HT1080 (cell line): ENCODE measurements around the gene COPS3. TPM values are rescaled to one million over a fixed set of nuclear protein-coding genes. Genes with fewer than 3 reads are reported as not detected.

ENCODE experiments used
- DNase-seq: peaks from one replicate; pipeline ENCODE4 v3.0.0-alpha.2; 2015; ENCODE audit warnings: low read depth
- polyA plus RNA-seq, 2 experiments: library from polyadenylated mRNA; depleted of rRNA; stranded (reverse); fragments of >200 nt; gene quantifications; 2 replicates each; pipeline ENCODE4 v1.2.3, GENCODE V29; 2015
- total RNA-seq: library from RNA; depleted of rRNA; stranded (reverse); fragments of >200 nt; shearing (Covaris generic); gene quantifications from 2 replicates; pipeline ENCODE4 v1.2.3, GENCODE V29; 2014; rRNA removed

COPS3 gene
- 154 and 183 TPM in 2 replicates for total RNA-seq
- 126 and 134 TPM in 2 replicates for polyA plus RNA-seq (2015; cell fraction: cytosol; rRNA removed)
- polyA plus RNA-seq (2015; cell fraction: nucleus; rRNA removed): 102 and 104 TPM in 2 replicates

DNA sequence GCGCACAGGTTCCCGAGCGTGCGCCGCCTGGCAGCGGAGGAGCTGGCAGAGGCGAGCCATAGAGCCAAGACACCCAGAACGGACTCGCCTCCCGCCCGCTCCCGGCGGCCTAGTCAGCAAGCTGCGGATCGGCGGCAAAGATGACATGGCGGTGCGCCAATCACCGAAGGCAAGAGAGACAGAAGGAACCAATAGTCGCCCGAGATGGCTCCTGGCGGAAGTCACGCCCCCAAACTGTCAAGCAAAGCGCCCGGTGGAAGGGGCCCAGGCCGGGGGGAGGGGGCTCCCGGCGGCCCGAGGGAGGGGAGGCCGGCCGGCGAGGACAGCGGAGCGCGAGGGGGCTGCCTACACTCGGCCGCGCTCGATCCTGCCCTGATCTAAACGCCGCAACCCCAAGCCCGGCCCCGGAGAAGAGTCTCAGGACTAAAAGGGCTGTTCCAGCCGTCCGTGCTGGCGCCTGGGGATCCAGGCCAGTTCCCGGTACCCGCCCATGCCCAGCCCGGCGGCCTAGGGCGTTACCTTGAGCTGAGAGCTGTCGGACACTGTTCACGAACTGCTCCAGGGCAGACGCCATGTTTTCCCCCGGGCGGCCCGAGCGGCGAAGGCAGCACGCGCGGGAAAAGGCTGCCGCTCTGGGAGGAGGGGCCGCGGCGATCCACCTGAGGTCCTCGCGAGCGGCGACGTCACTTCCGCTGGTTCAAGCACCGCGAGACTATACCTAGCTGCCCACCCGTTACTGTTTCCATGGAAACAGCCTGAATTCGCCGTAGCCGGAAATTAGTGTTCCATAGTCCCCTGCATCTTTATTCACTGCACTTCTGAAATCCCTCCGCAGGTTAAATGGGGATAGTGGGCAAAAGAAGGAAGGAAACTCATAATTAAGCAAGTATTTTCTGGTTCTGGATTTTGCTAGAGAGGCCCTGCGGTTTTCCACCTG is at the start of gene COPS3:
COPS3 (minus strand) TSS at position 634 of the 937 bp plus-strand sequence; CDS start at position 574, 60 bp downstream.
- DNase-seq: peak; percentile 94

DNA sequence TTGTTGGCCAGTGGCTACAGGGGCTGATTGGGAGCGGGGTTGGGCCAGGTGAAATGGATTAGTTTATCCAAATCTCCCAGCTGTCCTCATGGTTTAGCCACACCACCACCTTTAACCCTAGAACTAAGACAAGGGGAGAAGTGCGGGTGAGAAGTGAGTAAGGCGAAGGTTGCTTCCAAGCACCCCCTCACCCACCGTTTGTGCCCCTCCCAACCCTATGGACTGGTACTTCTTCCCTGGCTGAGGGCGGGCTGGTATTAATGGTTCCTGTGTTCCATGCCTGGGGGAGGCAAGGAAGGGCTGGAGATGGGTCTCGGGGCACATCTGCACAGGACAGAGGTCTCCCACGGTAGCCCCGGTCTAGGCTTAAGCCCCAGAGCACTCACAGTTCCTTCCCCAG is 47.2 kb upstream of the COPS3 start:
- DNase-seq: no peak

DNA sequence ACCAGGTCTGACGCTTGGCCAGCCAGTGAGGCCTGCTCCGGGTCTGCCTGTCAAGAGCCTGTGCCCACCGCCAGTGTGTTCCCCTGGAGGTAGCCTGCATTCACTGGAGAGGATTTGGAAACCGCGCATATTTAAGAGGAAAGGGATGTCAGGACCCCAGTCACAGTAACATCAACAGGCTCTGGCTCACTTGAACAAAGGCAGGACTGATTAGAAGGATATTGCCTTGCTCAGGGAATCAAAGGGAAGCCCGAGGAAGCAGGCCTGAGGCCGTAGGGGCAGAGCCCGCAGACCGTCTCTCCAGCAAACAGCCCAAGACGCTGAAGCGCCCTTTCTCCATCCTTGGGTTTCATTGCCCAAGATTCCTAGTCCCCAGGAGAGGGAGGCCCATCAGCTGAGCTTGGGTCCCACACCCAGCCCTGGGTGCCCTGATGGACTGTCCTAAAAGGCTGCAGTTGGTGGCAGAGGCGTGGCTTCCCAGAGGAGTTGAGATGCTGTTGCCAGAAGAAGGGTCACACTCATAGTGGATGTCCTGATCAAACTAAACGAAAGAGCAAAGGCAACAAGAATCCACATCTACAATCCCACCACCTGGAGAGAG is 45.3 kb upstream of the COPS3 start:
- DNase-seq: no peak

DNA sequence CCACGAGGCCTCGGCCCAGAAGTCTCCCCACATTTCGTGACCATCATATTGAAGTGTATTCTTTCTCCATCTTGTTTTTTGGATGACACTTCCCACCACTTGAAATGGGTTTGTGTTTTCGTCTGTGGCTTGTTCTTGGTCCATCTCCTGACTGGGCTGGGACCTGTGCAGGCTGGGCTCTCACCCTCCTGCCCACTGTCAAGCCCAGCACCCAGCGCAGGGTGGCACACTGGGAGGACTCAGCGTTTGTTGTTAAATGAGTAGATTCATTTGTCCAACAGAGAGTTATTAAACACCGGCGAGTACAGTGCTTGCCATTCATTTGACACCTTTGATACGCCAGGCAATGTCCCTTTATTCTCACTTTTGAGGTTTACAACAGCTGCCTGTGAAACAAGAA is 44.8 kb upstream of the COPS3 start:
- no peak for DNase-seq

DNA sequence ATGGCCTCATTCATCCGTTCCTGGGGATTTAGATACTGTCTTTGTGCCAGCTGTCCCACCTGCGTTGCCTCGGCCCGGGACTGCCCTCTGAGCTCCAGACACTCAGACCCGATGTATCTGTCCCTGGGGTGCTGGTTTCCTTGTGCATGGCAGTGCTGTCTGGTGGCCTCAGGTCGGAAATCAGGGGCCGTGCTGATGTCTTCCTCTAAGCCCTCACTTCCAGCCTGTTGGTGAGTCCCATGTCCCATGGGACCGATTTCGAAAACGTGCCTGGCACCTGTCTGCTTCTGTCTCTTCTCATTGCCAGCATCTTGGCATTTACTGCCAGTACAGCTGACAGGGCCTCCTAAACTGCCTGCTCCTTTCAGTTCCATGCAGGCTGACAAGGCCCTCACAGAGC is 44.2 kb upstream of the COPS3 start:
- DNase-seq: no peak

DNA sequence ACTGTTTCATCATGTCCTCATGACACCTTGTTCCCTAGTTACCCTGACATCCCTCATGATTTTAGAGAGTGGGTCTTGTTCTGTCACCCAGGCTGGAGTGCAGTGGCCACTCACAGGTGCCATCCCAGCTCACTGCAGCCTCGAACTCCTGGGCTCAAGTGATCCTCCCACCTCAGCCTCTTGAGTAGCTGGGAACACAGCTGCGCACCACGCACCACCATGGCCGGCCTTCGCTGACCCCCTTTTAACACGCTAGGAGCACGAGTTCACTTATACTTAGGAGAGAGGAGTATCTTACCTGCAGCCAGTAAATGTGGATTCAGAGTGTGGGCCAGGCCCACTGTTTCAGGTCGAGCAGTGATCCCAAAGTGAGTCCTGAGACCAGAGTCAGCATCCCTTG is 43.6 kb upstream of the COPS3 start:
- DNase-seq: no peak

DNA sequence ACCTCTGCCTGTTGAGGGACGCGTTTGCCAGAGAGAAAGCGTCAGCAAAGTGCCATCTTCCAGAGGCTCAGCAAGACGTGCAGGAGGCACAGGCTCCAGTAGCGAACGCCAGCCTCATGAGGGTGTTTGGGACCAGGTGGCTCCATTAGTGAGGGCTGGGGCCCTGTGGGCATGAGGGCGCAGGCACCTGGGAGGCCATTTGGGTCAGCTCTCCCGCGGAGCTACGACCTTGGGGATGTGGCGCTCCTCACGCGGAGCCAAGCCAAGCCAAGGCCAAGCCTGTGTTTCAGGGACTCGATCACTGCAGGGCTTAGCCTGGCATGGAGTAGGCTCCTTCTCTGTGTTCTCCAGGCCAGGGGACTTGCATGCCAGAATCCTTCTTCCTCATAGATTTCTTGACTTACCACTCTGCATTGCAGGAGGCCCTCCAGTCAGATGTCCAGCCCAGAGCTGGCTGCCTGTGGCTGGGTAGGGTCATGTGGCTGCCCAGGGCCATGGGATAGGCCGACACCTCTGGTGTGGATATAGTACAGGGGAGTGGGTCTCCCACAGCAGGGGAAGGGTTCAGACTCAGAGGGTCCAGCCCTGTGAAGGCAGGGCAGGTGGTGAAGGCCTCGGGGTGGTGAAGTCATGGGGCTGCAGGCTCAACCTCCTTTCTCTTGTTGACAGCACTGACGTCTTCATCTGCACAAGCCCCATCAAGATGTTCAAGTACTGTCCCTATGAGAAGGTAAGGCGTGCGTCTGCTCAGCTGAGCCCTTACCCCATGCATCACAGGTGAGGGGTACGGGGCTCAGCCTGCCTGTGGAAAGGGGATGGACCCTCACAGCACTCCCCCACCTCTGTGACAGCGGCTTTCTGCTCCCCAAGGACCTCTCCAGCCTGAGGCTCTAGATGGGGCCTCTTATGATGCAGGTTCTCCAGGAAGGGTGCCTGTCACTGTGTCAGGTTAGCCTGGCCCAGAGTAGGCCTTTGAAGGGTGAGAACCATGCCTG is 41.8 kb upstream of the COPS3 start:
- no peak for DNase-seq

DNA sequence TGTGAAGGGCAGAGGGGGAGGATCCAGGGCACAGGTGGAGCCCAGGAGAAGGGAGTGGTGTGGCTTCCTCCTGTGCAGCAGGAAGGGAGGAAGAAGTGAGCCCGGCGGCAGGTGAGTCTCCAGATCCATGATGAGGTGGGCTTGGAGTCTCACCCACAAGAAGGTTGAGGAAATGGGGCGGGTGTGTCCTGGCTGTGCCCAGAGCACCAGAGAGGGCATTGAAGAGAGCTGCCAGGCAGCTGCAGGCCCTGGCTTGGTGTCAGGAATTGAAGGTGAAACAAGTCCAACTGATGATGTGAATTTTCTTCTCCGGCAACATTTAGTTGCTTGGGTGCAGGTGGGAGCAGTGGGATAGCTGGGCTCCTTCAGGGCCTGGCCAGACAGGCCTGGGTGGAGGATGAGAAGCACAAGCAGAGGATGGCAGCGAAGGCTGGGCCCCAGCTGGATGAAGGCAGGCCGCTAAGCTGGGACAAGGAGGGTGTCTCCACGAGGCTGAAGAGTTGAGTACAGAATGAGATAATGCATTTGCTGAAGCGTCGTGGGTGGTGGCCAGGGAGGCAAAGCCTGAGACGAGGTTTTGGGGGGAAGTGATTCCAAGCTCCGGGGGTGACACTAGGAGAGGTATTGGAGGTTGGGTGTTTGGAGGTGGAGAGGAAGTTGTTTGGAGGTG is 40.4 kb upstream of the COPS3 start:
- no peak for DNase-seq

DNA sequence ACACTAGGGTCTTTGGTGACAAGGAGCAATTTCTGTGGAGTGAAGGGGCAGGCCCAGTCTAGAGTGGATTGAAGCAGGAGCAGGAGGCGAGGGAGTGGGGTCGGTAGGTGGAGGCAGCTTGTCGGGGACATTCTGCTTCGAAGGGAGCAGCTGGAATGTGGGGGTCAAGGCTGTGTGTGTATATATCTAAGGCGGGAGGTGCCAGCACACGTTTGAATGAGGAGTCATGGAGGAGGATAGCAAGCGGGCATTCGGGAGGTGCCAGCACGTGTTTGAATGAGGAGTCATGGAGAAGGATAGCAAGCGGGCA is 39.8 kb upstream of the COPS3 start:
- DNase-seq: no peak

DNA sequence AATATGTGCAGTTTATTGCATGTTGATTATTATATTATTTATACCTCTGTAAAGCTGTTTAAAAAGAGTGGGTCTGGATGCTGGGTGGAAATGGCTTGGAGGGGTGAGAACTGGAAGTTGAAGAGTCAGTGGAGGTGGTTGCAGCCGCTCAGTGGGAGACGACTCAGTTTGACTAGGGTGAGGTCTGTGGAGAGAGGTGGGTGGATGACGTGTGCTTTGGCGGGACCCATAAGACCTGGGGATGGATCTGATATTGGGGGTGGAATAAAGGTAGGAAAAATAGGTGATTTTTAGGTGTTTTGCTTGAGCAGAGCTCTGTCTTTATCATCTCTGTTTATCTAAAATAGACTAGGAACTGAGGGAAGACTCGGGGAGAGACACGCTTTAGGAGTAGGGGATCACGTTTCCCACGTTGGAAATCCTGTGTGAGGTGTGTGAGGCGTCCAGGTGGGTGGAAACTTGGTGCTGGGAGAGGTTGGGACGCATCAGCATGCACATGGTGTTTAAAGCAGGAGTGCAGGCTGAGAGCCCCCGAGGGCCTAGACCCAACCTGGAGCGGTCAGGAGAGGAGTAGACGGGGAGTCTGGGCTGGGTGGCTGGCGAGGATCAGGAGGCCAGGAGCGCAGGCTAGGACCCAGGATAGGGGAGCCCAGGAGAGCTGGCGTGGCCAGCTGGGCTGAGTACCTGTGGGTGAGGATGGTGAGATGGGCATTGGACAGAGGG is 39.3 kb upstream of the COPS3 start:
- no peak for DNase-seq

DNA sequence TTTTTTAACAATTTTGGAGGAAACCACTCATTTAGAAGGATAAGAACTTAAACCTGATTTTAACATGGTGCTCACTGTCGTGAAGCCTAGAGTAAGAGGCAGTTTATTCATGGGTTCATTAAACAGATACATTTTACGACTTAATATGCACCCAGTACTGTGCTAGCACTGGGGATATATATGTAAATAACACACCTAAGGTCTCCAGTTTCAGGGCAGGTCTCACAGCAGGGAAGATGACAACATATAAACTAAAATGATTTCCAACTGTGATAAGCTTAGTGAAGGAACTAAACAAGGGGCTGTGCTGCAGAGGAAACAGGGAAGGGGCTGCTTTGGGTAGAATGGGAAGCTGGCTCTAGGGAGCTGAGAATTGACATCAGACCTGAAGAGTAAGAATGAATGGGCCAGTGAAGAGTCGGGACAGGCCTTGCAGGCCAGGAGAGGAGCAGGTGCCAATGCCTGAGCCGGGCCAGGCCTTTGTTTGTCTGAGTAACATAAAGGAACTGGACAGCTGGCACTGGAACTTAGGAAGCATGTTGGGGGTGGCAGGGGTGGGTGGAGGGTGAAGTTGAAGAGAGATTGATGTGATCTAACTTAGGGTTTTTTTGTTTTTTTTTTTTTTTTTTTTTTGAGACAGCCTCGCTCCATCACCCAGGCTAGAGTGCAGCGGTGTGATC is 34.2 kb upstream of the COPS3 start:
- DNase-seq: no peak

DNA sequence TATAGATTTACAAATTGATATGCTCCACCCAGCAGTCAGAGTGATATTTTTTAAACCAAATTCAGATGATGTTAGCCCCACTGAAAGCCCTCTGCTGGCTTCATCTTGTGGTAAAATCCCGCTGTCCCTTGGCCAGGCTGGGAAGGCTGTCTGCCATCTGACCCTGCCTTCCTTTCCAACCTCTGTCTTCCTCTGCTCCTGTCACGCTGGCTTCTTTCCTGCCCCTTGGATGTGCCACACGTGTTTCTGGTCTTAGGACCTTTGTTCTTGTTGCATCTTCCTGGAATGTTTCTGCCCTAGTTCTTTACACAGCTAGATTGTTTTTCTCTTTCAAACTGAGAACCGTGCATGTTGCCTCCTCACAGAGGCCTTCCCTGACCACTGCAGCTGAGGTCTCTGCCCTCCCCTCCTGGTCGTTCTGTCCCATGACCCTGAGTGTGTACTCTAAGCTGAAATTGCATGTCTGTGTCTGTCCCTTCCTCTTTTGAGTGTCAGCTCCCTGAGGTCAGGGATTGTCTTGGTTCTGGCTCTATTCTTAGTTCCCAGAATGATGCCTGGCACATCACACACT is 33.5 kb upstream of the COPS3 start:
- DNase-seq: no peak

DNA sequence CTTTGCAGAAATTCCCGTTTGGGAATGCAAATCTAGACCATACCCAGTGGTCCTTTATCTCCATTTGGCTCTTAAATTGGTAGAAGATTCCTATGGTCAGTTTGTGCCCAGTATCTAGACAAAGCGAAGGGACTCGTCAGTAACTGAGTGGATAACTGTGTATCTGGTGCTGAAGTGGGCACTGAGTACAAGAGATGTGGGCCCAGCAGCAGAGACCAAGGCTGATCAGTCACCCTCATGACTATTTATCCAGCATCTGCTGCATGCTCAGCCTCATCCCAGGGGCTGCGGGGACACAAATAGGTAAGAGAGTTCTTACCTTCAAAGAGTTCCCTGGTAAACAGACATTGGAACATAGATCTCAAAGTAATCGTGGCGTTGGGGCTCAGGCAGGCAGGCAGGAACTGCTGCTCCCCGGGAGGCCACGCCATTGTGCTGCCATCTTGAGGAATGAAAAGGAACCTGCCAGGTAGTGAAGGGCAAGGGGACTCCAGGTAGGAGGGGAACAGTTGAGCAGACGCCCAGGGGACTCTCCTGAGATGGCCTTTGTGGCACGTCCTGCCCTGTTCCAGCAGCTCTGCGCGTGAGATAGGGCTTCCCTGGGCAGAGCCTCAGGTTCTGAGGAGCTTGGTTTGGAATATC is 32.4 kb upstream of the COPS3 start:
- peak; percentile 32 for DNase-seq

DNA sequence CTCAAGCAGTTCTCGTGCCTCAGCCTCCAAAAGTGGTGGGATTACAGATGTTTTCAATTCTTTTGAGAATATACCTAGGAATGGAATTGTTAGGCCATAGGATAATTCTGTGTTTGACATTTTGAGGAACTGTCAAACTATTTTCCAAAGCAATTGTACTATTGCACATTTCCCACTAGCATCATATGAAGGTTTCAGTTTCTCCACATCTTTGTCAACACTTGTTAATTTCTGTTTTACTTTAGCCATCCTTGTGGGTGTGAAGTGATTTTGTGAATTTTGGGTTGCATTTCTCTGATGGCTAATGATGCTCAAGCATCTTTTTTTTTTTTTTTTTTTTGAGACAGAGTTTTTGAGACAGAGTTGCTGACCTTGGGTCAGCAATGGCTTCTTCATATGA is 28.3 kb upstream of the COPS3 start:
- no peak for DNase-seq

DNA sequence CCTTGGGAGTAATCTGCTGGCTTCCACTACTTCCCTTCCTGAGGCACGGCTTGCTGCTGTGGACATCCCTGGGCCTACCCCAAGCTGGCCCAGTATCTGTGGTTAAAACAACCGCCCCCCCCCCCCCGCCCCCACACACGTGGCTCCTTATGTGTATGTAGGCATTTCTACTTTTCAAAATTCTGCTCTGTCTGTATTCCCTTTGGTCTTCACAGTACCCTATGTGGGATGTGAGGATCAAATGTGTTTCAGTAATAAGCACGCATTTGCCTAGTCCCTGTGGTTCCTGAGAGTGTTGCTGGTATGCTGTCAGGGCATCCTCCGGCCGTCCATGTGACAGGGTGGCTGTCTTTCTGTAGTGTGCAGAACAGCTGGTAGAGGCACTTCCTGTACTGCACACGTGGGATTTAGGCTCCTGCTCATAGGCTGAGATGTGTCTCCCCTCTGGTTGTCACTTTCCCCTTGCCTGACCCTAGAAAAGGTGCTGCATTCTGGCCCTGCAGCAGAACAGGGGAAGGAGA is 24.3 kb upstream of the COPS3 start:
- no peak for DNase-seq

DNA sequence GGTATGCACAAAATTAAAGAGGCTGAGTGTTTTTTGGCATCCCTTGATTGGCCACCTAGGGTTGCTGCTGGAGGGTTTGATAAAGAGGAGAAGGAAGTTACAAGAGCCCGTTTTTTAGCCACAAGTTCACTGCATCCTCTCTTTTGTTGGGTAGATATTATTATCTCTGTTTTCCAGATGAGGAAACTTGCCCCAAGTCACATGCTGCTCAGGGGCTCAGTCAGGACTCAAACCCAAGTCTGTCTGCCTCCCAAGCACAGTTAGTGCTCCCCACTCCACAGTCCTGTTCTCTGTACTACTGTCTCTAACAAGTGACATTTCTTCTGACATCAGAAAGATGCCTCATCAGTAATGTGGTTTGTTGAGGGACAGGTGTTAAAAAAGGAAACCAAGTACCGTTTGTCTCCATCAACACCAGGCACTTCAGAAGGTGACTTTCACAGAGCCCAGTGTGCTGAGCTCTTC is 23.5 kb upstream of the COPS3 start:
- DNase-seq: no peak

DNA sequence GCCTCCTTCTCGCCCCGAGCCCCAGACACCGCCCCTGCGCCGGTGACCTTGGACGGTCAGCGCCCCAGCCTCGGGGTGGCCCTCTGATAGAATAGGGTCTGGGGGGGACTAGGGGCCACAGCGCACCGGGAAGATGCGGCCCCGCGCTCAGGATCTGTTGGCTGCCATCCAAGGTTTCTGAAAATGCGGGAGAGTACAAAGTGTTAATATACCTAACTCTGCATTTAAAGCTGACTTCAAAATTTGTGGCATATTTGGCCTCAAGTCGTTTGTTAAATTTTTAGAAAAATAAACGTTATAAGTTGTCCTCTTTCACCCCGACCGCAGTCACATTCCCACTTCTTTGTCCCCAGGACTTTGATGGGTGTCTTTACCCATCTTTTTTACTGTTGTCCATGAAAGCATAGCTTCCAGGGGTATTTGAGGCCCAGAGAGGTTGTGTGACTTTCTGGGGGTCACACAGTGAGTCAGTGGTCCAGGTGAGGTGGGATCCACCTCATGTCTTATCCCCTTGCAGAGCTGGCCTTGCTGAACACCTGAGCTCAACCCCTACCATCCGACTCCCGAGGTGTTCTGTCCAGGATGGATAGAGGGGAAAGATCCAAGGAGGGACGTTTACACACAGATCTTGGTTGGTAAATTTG is 22.9 kb upstream of the COPS3 start:
- DNase-seq: no peak
